ENCODE measurements around the gene CSF1. TPM values are rescaled to one million over a fixed set of nuclear protein-coding genes. Genes with fewer than 3 reads are reported as not detected.
"Not testable (repeated sequence)": the region's sequence is repeated elsewhere in the genome, so short reads cannot be mapped to it uniquely, and the experiment has no call there.

The CSF1 gene
- total RNA-seq, 1 experiment from 2014 or later = 68.9 TPM

DNA sequence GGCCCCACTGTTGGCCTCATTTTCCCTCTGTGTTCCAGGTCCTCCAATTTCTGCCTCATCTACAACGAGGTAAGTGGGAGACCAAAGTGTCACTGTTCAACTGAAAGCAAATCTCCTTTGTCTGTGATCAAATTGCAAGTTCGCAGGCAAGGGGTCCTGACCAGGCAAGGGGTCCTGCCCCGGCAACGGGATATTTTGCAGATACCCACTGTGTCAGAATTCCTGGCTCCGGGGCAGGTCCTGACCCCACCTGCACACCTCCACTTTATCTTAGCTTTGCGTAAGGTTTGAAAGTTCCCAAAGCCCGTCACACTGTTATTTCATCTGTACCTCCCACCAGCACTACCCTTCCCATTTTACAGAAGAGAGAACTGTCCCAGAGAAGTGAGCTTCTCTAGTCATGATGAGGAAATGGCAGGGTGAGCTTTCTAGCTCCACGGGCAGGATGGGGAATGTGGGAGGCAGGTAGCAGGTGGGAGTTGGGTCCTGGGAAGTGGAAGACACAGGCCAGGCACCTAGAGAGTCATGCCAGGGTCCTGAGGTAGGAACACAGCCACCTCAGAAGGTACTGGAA, 32.0 kb upstream of the CSF1 start:
- no peaks in the 10 kb centered on the region for H3K27me3 ChIP-seq (replicated peaks)
- no peak overlapping the region for H3K4me3 ChIP-seq
- no peaks in the 10 kb centered on the region for H3K9me3 ChIP-seq (replicated peaks)
- peaks cover 60% of the 10 kb centered on the region for H3K4me1 ChIP-seq (replicated peaks)
- peak overlapping the region; percentile 97; the same call in 1 of the 2 replicates for H3K27ac ChIP-seq
- no peak for DNase-seq (ENCODE audit: low read depth in 1 of 2, low spot score in 2 of 2)
- H3K36me3 ChIP-seq = no peaks in the 10 kb centered on the region

GRCh38 chr1:109879371-109879770, 31.3 kb upstream of the CSF1 start:
- not testable (repeated sequence) for DNase-seq (ENCODE audit: low read depth in 1 of 2, low spot score in 2 of 2); H3K9me3 ChIP-seq (replicated peaks); H3K27me3 ChIP-seq (replicated peaks); H3K36me3 ChIP-seq; H3K4me3 ChIP-seq; H3K27ac ChIP-seq
- H3K4me1 ChIP-seq (replicated peaks) = peaks cover 53% of the 10 kb centered on the region

DNA sequence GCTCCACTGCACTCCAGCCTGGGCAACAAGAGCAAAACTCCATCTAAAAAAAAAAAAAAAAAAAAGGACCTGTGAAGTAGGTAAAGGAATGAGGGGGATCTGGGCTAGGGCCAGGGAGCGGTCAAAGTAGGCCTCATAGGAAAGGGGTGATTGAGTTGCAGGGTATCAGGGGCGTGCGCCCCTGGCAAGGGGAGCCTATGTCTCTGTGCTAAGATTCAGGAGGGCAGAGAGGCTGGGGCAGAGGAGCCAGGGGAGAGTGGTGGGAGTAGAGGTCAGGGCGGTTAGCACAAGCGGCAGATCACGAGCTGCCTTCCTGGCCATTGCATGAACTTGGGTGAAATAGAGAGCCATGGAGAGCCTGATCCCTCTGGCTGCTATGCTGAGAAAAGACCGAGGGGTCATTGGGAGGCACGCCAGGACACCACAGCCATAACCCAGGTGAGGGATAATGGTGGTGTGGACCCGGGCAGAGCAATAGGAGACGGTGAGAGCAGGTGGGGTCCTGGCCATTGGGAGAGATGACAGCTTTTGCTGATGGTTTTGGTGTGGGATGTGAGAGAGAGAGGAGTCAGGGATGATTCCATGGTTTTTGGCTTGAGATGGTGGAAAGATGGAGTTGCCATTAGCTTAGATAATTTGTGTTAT, 30.6 kb upstream of the CSF1 start:
- Histone ChIP-seq H3K27me3 (replicated peaks) (no peaks in the 10 kb centered on the region), H3K4me1 (replicated peaks) (peaks cover 47% of the 10 kb centered on the region), H3K36me3 (no peaks in the 10 kb centered on the region), H3K9me3 (replicated peaks) (no peaks in the 10 kb centered on the region), H3K4me3 (no peak overlapping the region), H3K27ac (no peak overlapping the region)
- DNase-seq (ENCODE audit: low read depth in 1 of 2, low spot score in 2 of 2) = no peak

DNA sequence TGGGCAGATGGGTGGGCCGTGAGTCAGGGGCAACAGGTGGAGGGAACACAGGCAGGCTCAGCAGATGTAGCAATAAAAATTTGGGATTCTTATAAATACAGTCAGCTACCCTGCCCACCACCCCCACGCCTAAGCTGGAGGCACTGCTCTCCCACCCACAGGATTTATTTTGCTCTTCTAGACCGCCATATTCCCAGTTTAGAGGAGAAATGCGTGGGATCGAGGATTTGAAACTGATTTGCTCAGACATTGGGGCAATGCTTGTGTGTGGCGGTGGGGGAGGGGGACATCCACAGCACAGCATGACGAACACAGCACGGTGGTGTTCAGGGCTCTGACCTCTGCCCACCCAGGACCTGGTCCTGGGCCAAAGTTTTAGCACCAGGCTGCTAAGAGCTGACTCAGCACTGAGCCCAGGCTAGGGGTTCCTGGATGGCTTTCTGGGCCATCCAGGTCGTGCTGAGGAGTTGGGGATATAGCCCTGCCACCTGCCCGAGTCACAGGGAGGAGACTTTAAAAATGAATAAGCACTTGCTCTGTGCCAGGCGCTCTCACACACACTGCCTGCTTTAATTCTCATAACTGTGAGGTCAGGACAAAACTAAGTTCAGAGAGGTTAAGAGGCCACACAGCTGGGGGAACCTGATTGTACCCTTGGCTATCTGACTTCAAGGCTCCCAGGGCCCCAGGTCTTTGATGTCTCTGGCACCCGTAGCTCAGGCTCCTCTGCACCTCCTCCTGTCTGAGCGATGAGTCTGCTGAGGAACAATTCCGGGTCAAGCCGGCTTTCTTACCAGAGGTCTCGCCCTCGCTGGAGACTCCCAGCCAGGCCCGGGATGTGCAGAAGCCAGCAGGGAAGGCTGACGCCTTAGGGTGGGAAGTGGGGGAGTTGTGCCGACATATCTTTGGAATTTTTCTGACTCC, 29.4 kb upstream of the CSF1 start:
- Histone ChIP-seq H3K9me3 (replicated peaks) (no peaks in the 10 kb centered on the region), H3K4me3 (no peak overlapping the region), H3K4me1 (replicated peaks) (peaks cover 34% of the 10 kb centered on the region), H3K27ac (no peak overlapping the region), H3K27me3 (replicated peaks) (no peaks in the 10 kb centered on the region), H3K36me3 (no peaks in the 10 kb centered on the region)
- no peak for DNase-seq (ENCODE audit: low read depth in 1 of 2, low spot score in 2 of 2)

DNA sequence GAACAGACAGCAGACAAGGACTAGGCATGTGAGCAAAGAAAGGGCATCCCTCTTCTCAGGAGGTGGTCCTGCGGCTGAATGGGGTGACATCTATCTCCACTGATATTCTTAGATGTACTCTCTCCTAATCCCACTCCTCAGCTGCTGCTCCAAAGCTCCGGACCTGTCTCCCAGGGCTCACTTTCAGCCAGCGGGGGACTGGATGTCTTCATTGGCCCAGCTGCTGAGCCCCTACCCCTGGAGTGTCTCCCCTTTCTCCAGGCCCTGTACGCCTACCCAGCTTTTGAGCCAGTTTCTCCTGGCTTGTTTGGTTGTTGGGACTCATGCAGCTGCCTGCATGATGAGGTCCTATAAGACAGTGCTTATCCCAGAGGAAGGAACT, 28.8 kb upstream of the CSF1 start:
- no peak overlapping the region for H3K4me3 ChIP-seq
- no peaks in the 10 kb centered on the region for H3K36me3 ChIP-seq
- peaks cover 28% of the 10 kb centered on the region for H3K4me1 ChIP-seq (replicated peaks)
- no peak overlapping the region for H3K27ac ChIP-seq
- H3K9me3 ChIP-seq (replicated peaks) = no peaks in the 10 kb centered on the region
- no peak for DNase-seq (ENCODE audit: low read depth in 1 of 2, low spot score in 2 of 2)
- H3K27me3 ChIP-seq (replicated peaks) = no peaks in the 10 kb centered on the region

DNA sequence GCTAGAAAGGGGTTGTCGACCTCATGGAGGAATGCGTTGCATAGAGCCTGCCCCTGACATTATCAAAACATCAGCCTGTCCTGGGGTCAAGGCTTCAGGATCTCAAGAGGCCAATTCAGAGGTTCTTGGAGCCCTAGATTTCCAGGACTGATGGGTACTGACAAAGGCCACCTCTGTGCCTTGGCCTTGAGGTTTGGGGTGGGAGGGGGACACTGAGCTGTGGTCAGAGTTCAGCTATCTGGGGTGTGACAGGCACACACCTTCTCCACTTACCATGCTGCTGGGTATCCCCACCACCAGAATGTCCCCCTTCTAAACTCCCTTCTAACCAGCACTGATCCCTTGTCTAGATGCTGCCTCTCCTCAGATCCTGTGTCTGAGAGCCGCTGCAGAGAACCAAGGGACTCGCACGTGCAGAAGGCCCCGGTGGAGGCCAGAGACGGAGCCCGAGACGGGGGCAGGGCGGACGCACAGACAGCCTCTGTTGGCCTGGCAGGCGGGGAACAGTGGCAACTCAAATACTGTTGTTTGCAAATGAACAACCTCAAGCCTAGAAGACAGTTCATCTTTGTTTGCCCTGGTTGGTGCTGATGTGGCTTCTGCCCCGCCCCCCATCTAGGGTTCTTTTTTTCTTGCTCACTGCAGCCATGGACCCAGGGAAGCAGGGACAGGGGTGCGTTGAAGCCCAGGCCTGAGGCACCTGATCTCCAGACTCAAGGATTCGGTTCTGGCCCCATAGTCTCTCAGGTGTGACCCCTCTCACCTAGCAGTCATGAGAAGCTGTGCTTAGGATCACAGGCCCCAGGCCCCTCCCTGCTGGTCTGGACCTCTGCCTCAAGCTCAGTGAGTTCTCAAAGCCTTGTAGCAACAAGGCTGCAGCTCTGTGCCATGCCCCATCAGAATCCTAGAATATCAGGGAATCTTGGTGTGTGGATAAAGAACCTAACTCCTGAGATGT, 28.1 kb upstream of the CSF1 start:
- DNase-seq (ENCODE audit: low read depth in 1 of 2, low spot score in 2 of 2) = no peak
- Histone ChIP-seq H3K4me3 (no peak overlapping the region), H3K9me3 (replicated peaks) (no peaks in the 10 kb centered on the region)

DNA sequence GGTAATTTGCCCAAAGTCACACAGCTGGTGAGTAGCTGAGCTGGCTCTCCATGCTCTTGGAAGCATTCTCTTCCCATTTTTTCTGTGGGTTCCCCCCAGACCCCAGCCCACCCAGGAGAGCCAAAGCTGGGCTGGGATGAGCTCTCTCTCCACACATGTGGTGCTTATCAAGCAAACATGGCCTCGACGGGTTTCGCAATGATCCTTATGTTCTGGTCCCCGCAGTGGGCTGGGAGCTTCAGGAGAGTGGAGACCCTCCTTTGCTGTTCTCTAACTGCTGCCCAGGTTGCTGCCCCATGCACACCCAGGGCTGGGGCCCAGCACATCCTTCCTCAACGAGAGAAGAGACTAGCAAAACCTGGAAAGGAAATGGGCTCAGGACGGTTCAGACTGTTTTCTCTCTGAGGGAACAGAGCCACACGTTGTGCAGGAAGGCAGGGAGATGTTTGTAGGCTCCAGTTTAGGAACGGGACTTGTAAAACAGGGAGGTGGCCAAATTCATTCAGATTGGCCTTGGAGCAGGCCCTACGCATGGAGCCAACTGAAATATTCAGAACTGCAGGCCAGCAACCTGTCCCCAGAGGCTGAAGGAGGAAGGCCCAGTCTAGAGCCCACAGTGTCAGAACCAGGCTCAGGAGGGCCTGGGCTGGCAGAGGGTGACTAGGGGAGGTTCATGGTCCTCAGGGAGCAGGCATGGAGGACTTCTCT, 27.2 kb upstream of the CSF1 start:
- no peak overlapping the region for H3K4me3 ChIP-seq
- no peak for DNase-seq (ENCODE audit: low read depth in 1 of 2, low spot score in 2 of 2)
- peaks cover 13% of the 10 kb centered on the region for H3K4me1 ChIP-seq (replicated peaks)
- no peaks in the 10 kb centered on the region for H3K9me3 ChIP-seq (replicated peaks)
- H3K27me3 ChIP-seq (replicated peaks) = no peaks in the 10 kb centered on the region
- H3K36me3 ChIP-seq = no peaks in the 10 kb centered on the region
- no peak overlapping the region for H3K27ac ChIP-seq

More for the DNA sequence above, 28.1 kb upstream of the CSF1 start:
- Histone ChIP-seq H3K36me3 (no peaks in the 10 kb centered on the region), H3K4me1 (replicated peaks) (peaks cover 21% of the 10 kb centered on the region), H3K27me3 (replicated peaks) (no peaks in the 10 kb centered on the region), H3K27ac (no peak overlapping the region)

- H3K36me3 ChIP-seq = no peaks in the 10 kb centered on the region
Observed at GRCh38 chr1:109884242-109884891, 26.3 kb upstream of the CSF1 start.

DNA sequence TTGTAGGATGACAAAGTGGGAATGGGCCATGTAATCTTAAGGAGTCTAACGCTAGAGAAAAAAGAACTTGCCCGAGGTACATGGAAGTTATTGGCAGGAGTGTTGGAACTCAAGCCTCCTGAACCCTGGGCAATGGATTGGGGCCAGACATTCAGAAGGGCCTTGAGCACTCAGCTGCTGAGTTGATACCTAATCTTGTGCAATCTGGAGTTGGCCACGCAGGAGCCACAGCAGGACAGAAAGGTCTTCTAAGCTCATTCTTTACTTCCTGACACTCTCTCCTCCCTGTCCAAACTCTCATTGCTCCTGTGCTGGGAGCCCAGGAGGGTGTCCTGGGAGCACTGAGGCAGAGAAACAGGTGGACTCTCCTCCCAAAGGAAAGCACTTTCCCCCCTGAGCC, 25.1 kb upstream of the CSF1 start:
- Histone ChIP-seq H3K9me3 (replicated peaks) (no peaks in the 10 kb centered on the region), H3K4me1 (replicated peaks) (peaks cover 10% of the 10 kb centered on the region), H3K27ac (no peak overlapping the region), H3K4me3 (no peak overlapping the region), H3K36me3 (no peaks in the 10 kb centered on the region), H3K27me3 (replicated peaks) (no peaks in the 10 kb centered on the region)
- no peak for DNase-seq (ENCODE audit: low read depth in 1 of 2, low spot score in 2 of 2)

More at GRCh38 chr1:109884242-109884891, 26.3 kb upstream of the CSF1 start:
- H3K27ac ChIP-seq = no peak overlapping the region
- DNase-seq (ENCODE audit: low read depth in 1 of 2, low spot score in 2 of 2) = peak in 1 of 2 experiments; percentile 17
- no peaks in the 10 kb centered on the region for H3K9me3 ChIP-seq (replicated peaks)
- H3K27me3 ChIP-seq (replicated peaks) = no peaks in the 10 kb centered on the region
- H3K4me1 ChIP-seq (replicated peaks) = peaks cover 8% of the 10 kb centered on the region
- no peak overlapping the region for H3K4me3 ChIP-seq

- no peaks in the 10 kb centered on the region for H3K36me3 ChIP-seq
- H3K4me1 ChIP-seq (replicated peaks) = peaks cover 7% of the 10 kb centered on the region
- H3K27me3 ChIP-seq (replicated peaks) = no peaks in the 10 kb centered on the region
- H3K27ac ChIP-seq = no peak overlapping the region
- no peaks in the 10 kb centered on the region for H3K9me3 ChIP-seq (replicated peaks)
- DNase-seq (ENCODE audit: low read depth in 1 of 2, low spot score in 2 of 2) = no peak
- no peak overlapping the region for H3K4me3 ChIP-seq
Observed at GRCh38 chr1:109886827-109887226, 23.8 kb upstream of the CSF1 start.

DNA sequence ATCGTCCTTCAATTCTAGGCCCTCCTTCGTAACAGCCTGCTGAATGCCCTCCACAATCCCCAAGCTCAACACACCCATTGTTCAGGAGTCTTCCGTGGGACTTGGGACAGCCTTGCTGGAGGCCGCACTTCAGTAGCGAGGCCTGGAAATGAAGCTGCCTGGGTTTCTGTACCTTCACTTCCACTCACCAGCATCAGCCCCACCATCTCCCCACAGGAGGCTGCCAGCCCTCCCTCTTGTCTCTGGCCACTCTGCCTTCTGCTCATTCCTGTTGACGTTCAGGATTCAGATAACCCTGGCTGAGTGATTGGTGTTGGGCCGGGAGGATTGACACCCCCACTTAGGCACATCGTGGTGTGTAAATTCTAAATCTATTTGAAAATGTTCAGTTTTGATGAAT, 23.4 kb upstream of the CSF1 start:
- no peak overlapping the region for H3K4me3 ChIP-seq
- peaks cover 11% of the 10 kb centered on the region for H3K4me1 ChIP-seq (replicated peaks)
- no peak for DNase-seq (ENCODE audit: low read depth in 1 of 2, low spot score in 2 of 2)
- no peaks in the 10 kb centered on the region for H3K9me3 ChIP-seq (replicated peaks)
- H3K27ac ChIP-seq = no peak overlapping the region
- H3K27me3 ChIP-seq (replicated peaks) = no peaks in the 10 kb centered on the region
- H3K36me3 ChIP-seq = no peaks in the 10 kb centered on the region

DNA sequence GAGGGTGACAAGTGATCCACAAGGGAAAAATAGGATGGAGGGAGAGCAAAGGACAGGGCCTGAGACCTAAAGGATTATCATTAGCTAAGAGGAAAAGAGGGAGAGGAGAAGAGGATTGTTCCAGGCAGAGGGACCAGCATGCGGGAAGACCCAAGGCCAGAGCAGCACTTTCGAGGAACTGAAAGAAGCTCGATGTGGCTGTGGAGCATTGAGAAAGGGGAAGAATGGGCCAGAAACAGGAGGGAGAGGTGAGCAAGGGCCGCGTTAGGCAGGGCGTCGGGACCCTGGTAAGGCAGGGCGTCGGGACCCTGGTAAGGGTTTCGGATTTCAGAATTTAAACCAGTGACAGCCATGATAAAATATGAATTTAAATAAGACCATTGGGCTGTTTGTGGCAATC, 22.8 kb upstream of the CSF1 start:
- Histone ChIP-seq H3K4me3 (no peak overlapping the region), H3K27me3 (replicated peaks) (no peaks in the 10 kb centered on the region), H3K36me3 (no peaks in the 10 kb centered on the region), H3K4me1 (replicated peaks) (peaks cover 17% of the 10 kb centered on the region), H3K9me3 (replicated peaks) (no peaks in the 10 kb centered on the region), H3K27ac (no peak overlapping the region)
- DNase-seq (ENCODE audit: low read depth in 1 of 2, low spot score in 2 of 2) = no peak

Data from SJSA1 (cell line).